Measurements from ENCODE around the gene PRSS21. TPM values are rescaled to one million over a fixed set of nuclear protein-coding genes. Genes with fewer than 3 reads are reported as not detected.

Gene PRSS21
- total and polyA plus RNA-seq, 4 donors, result 0.18 to 1.0 (median 0.26) TPM; not detected in 1

GRCh38 chr16:2827374-2827791 lies 10.3 kb downstream of the PRSS21 start:
- Histone ChIP-seq H3K27me3 (ENCODE audit: control insufficient read depth in 4 of 4, insufficient read depth in 4 of 4, low read length in 3 of 4) (peaks cover 0 to 2% (median 0%) of the 10 kb centered on the region in 4 donors), H3K4me1 (ENCODE audit: control insufficient read depth in 4 of 4, insufficient read depth in 4 of 4, low read length in 3 of 4) (no peaks in the 10 kb centered on the region), H3K9ac (ENCODE audit: low read depth in 1 of 2, low read length in 2 of 2) (no peak overlapping the region), H3K9me3 (ENCODE audit: control insufficient read depth in 4 of 4, low read length in 3 of 4) (no peaks in the 10 kb centered on the region), H3K27ac (ENCODE audit: low read depth in 1 of 2, low read length in 2 of 2) (no peak overlapping the region), H3K4me3 (ENCODE audit: low read depth in 1 of 3, low read length in 3 of 3) (no peak overlapping the region), H3K36me3 (ENCODE audit: control insufficient read depth in 4 of 4, insufficient read depth in 3 of 4, low read depth in 1 of 4, low read length in 3 of 4) (no peaks in the 10 kb centered on the region)
- TF ChIP-seq FOXA1 (IDR thresholded peaks at IDR 0.05) (no peak), GABPA (IDR thresholded peaks at IDR 0.05 in 1 of 2, conservative IDR thresholded peaks at IDR 0.05 in 1 of 2) (no peak), FOXA2 (IDR thresholded peaks at IDR 0.05) (no peak), ZBTB33 (IDR thresholded peaks at IDR 0.05) (no peak), HNF4A (conservative IDR thresholded peaks at IDR 0.05) (no peak)
- TF ChIP-seq, protein P1, sequence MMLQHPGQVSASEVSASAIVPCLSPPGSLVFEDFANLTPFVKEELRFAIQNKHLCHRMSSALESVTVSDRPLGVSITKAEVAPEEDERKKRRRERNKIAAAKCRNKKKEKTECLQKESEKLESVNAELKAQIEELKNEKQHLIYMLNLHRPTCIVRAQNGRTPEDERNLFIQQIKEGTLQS (IDR thresholded peaks at IDR 0.05), result no peak
- TF ChIP-seq, protein P2, sequence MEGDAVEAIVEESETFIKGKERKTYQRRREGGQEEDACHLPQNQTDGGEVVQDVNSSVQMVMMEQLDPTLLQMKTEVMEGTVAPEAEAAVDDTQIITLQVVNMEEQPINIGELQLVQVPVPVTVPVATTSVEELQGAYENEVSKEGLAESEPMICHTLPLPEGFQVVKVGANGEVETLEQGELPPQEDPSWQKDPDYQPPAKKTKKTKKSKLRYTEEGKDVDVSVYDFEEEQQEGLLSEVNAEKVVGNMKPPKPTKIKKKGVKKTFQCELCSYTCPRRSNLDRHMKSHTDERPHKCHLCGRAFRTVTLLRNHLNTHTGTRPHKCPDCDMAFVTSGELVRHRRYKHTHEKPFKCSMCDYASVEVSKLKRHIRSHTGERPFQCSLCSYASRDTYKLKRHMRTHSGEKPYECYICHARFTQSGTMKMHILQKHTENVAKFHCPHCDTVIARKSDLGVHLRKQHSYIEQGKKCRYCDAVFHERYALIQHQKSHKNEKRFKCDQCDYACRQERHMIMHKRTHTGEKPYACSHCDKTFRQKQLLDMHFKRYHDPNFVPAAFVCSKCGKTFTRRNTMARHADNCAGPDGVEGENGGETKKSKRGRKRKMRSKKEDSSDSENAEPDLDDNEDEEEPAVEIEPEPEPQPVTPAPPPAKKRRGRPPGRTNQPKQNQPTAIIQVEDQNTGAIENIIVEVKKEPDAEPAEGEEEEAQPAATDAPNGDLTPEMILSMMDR (IDR thresholded peaks at IDR 0.05; ENCODE audit: low read depth, low read length, missing input control), result no peak
- 77% methylated on average over 15 of the region's 15 CpGs for WGBS
- no peak for DNase-seq (ENCODE audit: low spot score)

- Histone ChIP-seq H3K9me3 (ENCODE audit: control insufficient read depth in 4 of 4, low read length in 3 of 4) (no peaks in the 10 kb centered on the region), H3K27ac (ENCODE audit: low read depth in 1 of 2, low read length in 2 of 2) (no peak overlapping the region), H3K27me3 (ENCODE audit: control insufficient read depth in 4 of 4, insufficient read depth in 4 of 4, low read length in 3 of 4) (peaks cover 0 to 2% (median 0%) of the 10 kb centered on the region in 4 donors), H3K4me3 (ENCODE audit: low read depth in 1 of 3, low read length in 3 of 3) (no peak overlapping the region), H3K36me3 (ENCODE audit: control insufficient read depth in 4 of 4, insufficient read depth in 3 of 4, low read depth in 1 of 4, low read length in 3 of 4) (no peaks in the 10 kb centered on the region), H3K4me1 (ENCODE audit: control insufficient read depth in 4 of 4, insufficient read depth in 4 of 4, low read length in 3 of 4) (no peaks in the 10 kb centered on the region), H3K9ac (ENCODE audit: low read depth in 1 of 2, low read length in 2 of 2) (no peak overlapping the region)
- no peak for DNase-seq (ENCODE audit: low spot score)
- TF ChIP-seq FOXA1 (IDR thresholded peaks at IDR 0.05), result no peak
- no peak for TF ChIP-seq SP1 (IDR thresholded peaks at IDR 0.05)
- no peak for TF ChIP-seq NR2F2 (IDR thresholded peaks at IDR 0.05)
- TF ChIP-seq HNF4G (IDR thresholded peaks at IDR 0.05), result no peak
- TF ChIP-seq FOXA2 (IDR thresholded peaks at IDR 0.05), result no peak
- TF ChIP-seq HNF4A (conservative IDR thresholded peaks at IDR 0.05), result no peak
- no peak for TF ChIP-seq YY1 (IDR thresholded peaks at IDR 0.05)
- TF ChIP-seq RAD21 (IDR thresholded peaks at IDR 0.05), result no peak
- TF ChIP-seq, protein P3, sequence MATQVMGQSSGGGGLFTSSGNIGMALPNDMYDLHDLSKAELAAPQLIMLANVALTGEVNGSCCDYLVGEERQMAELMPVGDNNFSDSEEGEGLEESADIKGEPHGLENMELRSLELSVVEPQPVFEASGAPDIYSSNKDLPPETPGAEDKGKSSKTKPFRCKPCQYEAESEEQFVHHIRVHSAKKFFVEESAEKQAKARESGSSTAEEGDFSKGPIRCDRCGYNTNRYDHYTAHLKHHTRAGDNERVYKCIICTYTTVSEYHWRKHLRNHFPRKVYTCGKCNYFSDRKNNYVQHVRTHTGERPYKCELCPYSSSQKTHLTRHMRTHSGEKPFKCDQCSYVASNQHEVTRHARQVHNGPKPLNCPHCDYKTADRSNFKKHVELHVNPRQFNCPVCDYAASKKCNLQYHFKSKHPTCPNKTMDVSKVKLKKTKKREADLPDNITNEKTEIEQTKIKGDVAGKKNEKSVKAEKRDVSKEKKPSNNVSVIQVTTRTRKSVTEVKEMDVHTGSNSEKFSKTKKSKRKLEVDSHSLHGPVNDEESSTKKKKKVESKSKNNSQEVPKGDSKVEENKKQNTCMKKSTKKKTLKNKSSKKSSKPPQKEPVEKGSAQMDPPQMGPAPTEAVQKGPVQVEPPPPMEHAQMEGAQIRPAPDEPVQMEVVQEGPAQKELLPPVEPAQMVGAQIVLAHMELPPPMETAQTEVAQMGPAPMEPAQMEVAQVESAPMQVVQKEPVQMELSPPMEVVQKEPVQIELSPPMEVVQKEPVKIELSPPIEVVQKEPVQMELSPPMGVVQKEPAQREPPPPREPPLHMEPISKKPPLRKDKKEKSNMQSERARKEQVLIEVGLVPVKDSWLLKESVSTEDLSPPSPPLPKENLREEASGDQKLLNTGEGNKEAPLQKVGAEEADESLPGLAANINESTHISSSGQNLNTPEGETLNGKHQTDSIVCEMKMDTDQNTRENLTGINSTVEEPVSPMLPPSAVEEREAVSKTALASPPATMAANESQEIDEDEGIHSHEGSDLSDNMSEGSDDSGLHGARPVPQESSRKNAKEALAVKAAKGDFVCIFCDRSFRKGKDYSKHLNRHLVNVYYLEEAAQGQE (IDR thresholded peaks at IDR 0.05), result no peak
- WGBS, result 77% methylated on average over 14 of the region's 14 CpGs
These were observed 10.9 kb downstream of the PRSS21 start for GRCh38 chr16:2827831-2828520.

All from liver (tissue), 9 donors.